Esophagus squamous epithelium (tissue), 5 donors: Measurements from ENCODE around the gene STAT3. TPM values are rescaled to one million over a fixed set of nuclear protein-coding genes. Genes with fewer than 3 reads are reported as not detected.

Experiments used
- DNase-seq: peaks from one replicate; lab custom pipeline; 2025; lab: John Stamatoyannopoulos, UW
- H3K27ac ChIP-seq, 4 donors: fragments of 200-600 bp; sonication (generic); one replicate each; pipeline ENCODE4 v1.5.1; 2016 to 2019; ENCODE audit warnings: mild to moderate bottlenecking in 1 of 4
- H3K27me3 ChIP-seq, 4 donors: fragments of 200-600 bp; sonication (generic); 1 replicate in 3 of 4; 2 replicates in 1 of 4; pipeline versions ENCODE4 v1.5.1 to v1.6.0; 2017 to 2021; ENCODE audit warnings: antibody characterized with exemption in 1 of 4
- H3K36me3 ChIP-seq, 3 donors: fragments of 200-600 bp; sonication (generic); one replicate each; pipeline ENCODE4 v1.5.1; 2016 to 2019
- H3K4me1 ChIP-seq, 3 donors: fragments of 200-600 bp; sonication (generic); one replicate each; pipeline ENCODE4 v1.5.1; 2017 to 2019
- H3K4me3 ChIP-seq, 4 donors: fragments of 200-600 bp; sonication (generic); 1 replicate in 3 of 4; 2 replicates in 1 of 4; pipeline ENCODE4 v1.5.1; 2016 to 2019; ENCODE audit warnings: mild to moderate bottlenecking in 2 of 4, moderate library complexity in 1 of 4
- H3K9me3 ChIP-seq, 3 donors: fragments of 200-600 bp; sonication (generic); one replicate each; pipeline ENCODE4 v1.5.1; 2016 to 2019
- CTCF ChIP-seq, 6 experiments: fragments of 450-650 bp in 4 of 6; fragments of 200-600 bp in 2 of 6; sonication (generic) in 2 of 6; IDR thresholded peaks; one replicate each; pipeline ENCODE4 v1.5.1; 2016 to 2019; ENCODE audit warnings: antibody characterized with exemption in 6 of 6, mild to moderate bottlenecking in 4 of 6, moderate library complexity in 4 of 6
- POLR2A ChIP-seq, 4 donors: fragments of 450-650 bp; IDR thresholded peaks; one replicate each; pipeline ENCODE4 v1.6.1; 2017; ENCODE audit warnings: antibody characterized with exemption in 4 of 4, mild to moderate bottlenecking in 4 of 4, moderate library complexity in 3 of 4
- WGBS, 2 donors: methylation state at CpG; one replicate each; pipeline ENCODE4 v1.1.5; 2018; 5-methylcytosine and 5-hydroxymethylcytosine counted together
- intact Hi-C: fragments of 100-400 bp; cut with DNase I; formaldehyde crosslinking; loops from one replicate; pipeline ENCODE4 v1.15.0; 2022
- total RNA-seq, 4 donors: library from RNA; depleted of rRNA; stranded (reverse); fragments of >200 nt; gene quantifications; one replicate each; pipeline ENCODE4 v1.1.0, GENCODE V29; 2016
- donor health status: DM: yes; HTN: yes; CAD: no.

Gene STAT3
- total RNA-seq, 4 donors from 2014 or later, result 137 to 229 (median 176) TPM

- H3K4me1 ChIP-seq, result peaks cover 46 to 98% (median 90%) of the 10 kb centered on the region in 3 donors
- no peaks in the 10 kb centered on the region for H3K27me3 ChIP-seq
- WGBS, 2 donors, result 5 to 15% methylated on average over 3 to 5 of the region's 5 CpGs
- TF ChIP-seq POLR2A (IDR thresholded peaks at IDR 0.05) (peak in 1 of 4 donors; percentile 30), CTCF (IDR thresholded peaks at IDR 0.05) (no peak)
- intact Hi-C loops, result no loop called here
- DNase-seq, result no peak
- peak overlapping the region; percentile 76 to 97 (median 92) for H3K27ac ChIP-seq
- H3K36me3 ChIP-seq, result peaks cover 0 to 7% (median 0%) of the 10 kb centered on the region in 3 donors
- H3K4me3 ChIP-seq, result peak overlapping the region in 2 of 4 donors; percentile 1 to 41
- H3K9me3 ChIP-seq, result no peaks in the 10 kb centered on the region
These were observed 21.5 kb upstream of the STAT3 start for GRCh38 chr17:42409523-42410318.

- Histone ChIP-seq H3K4me1 (peaks cover 45 to 98% (median 81%) of the 10 kb centered on the region in 3 donors), H3K4me3 (no peak overlapping the region), H3K27ac (peak overlapping the region; percentile 76 to 97 (median 88)), H3K36me3 (peaks cover 3 to 24% (median 10%) of the 10 kb centered on the region in 3 donors), H3K9me3 (no peaks in the 10 kb centered on the region), H3K27me3 (no peaks in the 10 kb centered on the region)
- WGBS, 2 donors, result 17 to 23% methylated on average over 1 to 2 of the region's 2 CpGs
- no peak for TF ChIP-seq POLR2A (IDR thresholded peaks at IDR 0.05)
- no peak for TF ChIP-seq CTCF (IDR thresholded peaks at IDR 0.05)
- DNase-seq, result no peak
- intact Hi-C loops, result no loop called here
These were observed 19.8 kb upstream of the STAT3 start for GRCh38 chr17:42408061-42408460.

- peak overlapping the region; percentile 76 to 97 (median 88) for H3K27ac ChIP-seq
- H3K9me3 ChIP-seq, result no peaks in the 10 kb centered on the region
- peaks cover 5 to 31% (median 10%) of the 10 kb centered on the region in 3 donors for H3K36me3 ChIP-seq
- TF ChIP-seq POLR2A (IDR thresholded peaks at IDR 0.05) (no peak), CTCF (IDR thresholded peaks at IDR 0.05) (peak in 1 of 6 experiments; percentile 9)
- DNase-seq, result peak; percentile 37
- peaks cover 52 to 98% (median 82%) of the 10 kb centered on the region in 3 donors for H3K4me1 ChIP-seq
- intact Hi-C loops, result no loop called here
- peak overlapping the region in 1 of 4 donors; percentile 33 for H3K4me3 ChIP-seq
- WGBS, 2 donors, result 6 to 18% methylated on average over 2 of the region's 2 CpGs
- H3K27me3 ChIP-seq, result no peaks in the 10 kb centered on the region
These were observed 19.1 kb upstream of the STAT3 start for GRCh38 chr17:42407289-42407836.

GRCh38 chr17:42406615-42407288 is 18.5 kb upstream of the STAT3 start:
- peaks cover 5 to 32% (median 10%) of the 10 kb centered on the region in 3 donors for H3K36me3 ChIP-seq
- TF ChIP-seq POLR2A (IDR thresholded peaks at IDR 0.05) (no peak), CTCF (IDR thresholded peaks at IDR 0.05) (no peak)
- H3K9me3 ChIP-seq, result no peaks in the 10 kb centered on the region
- no peak for DNase-seq
- intact Hi-C loops, result no loop called here
- H3K4me3 ChIP-seq, result peak overlapping the region in 1 of 4 donors; percentile 14
- H3K27ac ChIP-seq, result peak overlapping the region; percentile 76 to 97 (median 88)
- peaks cover 48 to 98% (median 81%) of the 10 kb centered on the region in 3 donors for H3K4me1 ChIP-seq
- WGBS, 2 donors, result 29 to 32% methylated on average over 5 of the region's 5 CpGs
- no peaks in the 10 kb centered on the region for H3K27me3 ChIP-seq
